Ovary (tissue), 3 donors: ENCODE results near the gene ATP8B4.

Experiments
- CTCF ChIP-seq, 3 donors: fragments of 450-650 bp in 2 of 3; fragments of 200-600 bp in 1 of 3; IDR thresholded peaks; one replicate each; pipeline versions ENCODE4 v1.5.1 to v1.8.0; 2016 to 2022; ENCODE audit warnings: antibody characterized with exemption in 3 of 3, mild to moderate bottlenecking in 1 of 3
- POLR2A ChIP-seq: fragments of 450-650 bp; IDR thresholded peaks from one replicate; pipeline ENCODE4 v1.6.1; 2017; ENCODE audit warnings: antibody characterized with exemption, mild to moderate bottlenecking, moderate library complexity
- donor health status: DM: no; HTN: no; CAD: no.

DNA sequence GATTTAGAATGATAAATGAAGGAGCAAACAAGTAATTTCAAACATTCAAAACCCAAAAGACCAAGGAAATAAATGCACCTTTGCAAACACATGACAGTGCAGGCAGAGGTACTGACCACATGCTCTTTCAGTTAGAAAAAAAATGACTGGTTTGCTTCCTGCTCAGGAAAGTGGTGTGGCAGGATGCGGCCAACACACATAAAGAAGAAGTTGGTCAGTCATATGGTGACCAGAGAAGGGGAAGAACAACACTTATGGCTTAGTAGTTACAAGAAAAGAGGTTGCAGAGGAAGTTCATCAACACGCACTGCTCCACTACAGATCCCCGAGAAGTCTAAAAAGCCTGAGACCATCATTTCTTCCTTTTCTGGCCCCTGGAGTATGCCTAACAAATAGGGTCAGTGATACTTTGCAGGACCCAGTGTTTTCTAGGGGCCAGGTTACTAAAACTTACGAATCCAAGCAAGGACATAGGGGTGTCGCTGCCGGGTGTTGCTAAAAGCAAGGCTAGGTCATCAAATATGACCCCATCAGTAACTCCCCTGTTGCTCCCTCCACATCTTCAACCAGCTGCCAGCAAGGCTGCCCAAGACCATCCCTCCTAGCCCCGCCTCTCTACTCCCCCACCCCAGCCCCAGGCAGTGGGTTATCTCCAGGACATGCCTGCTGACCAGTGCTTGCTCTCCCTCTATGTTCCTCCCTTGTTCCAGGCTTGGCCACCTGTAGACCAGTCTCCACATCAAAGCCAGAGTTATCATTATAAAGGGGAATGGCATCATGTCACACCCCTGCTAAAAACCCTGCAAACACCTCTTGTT, 11.2 kb downstream of the ATP8B4 start:
- no peak for TF ChIP-seq CTCF (IDR thresholded peaks at IDR 0.05)
- TF ChIP-seq POLR2A, result no peak
